HUES48 (cell line): ENCODE measurements around the gene DUS2.
"Not testable (repeated sequence)": the region's sequence is repeated elsewhere in the genome, so short reads cannot be mapped to it uniquely, and the experiment has no call there.

Experiments used
- H3K27ac ChIP-seq: one replicate; pipeline ENCODE4 v1.7.0; 2013; ENCODE audit warnings: low read depth, low read length, inconsistent platforms
- H3K27me3 ChIP-seq: 2 replicates; pipeline ENCODE4 v1.6.1; 2013; ENCODE audit warnings: mild to moderate bottlenecking, low read length; ENCODE audit not compliant: control insufficient read depth, insufficient read depth
- H3K36me3 ChIP-seq: 2 replicates; pipeline ENCODE4 v1.6.1; 2013; ENCODE audit warnings: low read length; ENCODE audit not compliant: control insufficient read depth, insufficient read depth
- H3K4me1 ChIP-seq: 2 replicates; pipeline ENCODE4 v1.6.1; 2013; ENCODE audit warnings: mild to moderate bottlenecking, low read length; ENCODE audit not compliant: control insufficient read depth, insufficient read depth
- H3K4me3 ChIP-seq: 2 replicates; pipeline ENCODE4 v1.5.1; 2013; ENCODE audit warnings: mild to moderate bottlenecking, low read depth, low read length
- H3K9ac ChIP-seq: 2 replicates; pipeline ENCODE4 v1.6.1; 2013; ENCODE audit warnings: mild to moderate bottlenecking, low read depth, low read length, moderate library complexity
- H3K9me3 ChIP-seq: 2 replicates; pipeline ENCODE4 v1.6.1; 2013; ENCODE audit warnings: low read length; ENCODE audit not compliant: control insufficient read depth, insufficient read depth

DUS2 gene

DNA sequence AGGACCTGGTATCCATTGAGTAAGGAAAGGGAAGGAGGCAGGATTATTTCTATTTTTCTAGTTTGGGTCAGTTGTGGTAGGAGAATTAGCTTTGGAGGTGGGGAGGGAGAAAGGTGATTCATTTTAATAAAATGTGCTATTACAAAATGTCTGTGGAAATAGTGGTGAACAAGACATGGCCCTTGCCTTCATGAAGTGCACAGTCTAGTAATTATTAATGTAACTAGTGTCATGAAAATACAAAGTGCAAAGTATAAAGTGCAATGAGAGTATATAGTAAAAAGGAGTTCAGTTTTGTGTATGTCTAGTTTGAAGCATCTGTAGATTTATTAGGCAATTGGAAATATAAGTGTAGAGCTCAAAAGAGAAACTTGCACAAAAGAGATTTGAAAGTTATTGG lies 74.0 kb downstream of the DUS2 start:
- peaks cover 20% of the 10 kb centered on the region for H3K4me1 ChIP-seq
- H3K9ac ChIP-seq, result no peak overlapping the region
- H3K27ac ChIP-seq, result no peak overlapping the region
- H3K4me3 ChIP-seq, result no peak overlapping the region
- no peaks in the 10 kb centered on the region for H3K27me3 ChIP-seq
- no peaks in the 10 kb centered on the region for H3K9me3 ChIP-seq
- no peaks in the 10 kb centered on the region; the same call in 1 of the 2 replicates for H3K36me3 ChIP-seq

DNA sequence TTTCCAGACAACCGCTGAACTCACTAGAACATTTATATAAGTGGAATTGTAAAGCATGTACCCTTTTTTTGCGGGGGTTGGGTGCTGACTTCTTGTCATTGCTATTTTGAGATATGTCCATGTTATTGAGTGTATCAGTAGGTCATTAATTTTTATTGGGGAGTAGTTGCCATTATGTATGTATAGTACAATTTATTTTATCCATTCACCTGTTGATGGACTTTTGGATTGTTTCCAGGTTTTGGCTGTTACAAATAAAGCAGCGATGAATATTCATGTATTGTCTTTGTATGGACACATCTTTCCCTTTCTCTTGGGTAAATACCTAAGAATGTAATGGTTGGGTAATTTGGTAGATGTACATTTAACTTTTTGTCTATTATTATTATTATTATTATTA lies 74.8 kb downstream of the DUS2 start:
- no peak overlapping the region for H3K4me3 ChIP-seq
- no peaks in the 10 kb centered on the region for H3K27me3 ChIP-seq
- H3K9me3 ChIP-seq, result no peaks in the 10 kb centered on the region
- H3K27ac ChIP-seq, result no peak overlapping the region
- no peaks in the 10 kb centered on the region; the same call in 1 of the 2 replicates for H3K36me3 ChIP-seq
- peaks cover 20% of the 10 kb centered on the region for H3K4me1 ChIP-seq
- no peak overlapping the region for H3K9ac ChIP-seq

DNA sequence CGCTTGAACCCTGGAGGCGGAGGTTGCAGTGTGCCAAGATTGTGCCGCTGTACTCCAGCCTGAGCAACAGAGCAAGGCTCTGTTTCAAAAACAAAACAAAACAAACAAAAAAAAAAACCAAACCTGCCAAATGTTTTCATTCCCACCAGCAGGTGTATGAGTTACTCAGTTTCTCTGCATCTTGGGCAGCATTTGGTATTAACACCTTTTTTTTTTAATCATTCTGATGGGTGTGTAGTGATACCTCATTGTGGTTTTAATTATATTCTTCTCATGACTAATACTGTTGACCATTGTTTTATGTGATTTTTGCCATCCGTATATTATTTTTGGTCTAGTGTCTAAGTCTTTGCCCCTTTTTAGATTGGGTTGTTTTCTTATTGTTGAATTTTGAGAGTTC lies 77.4 kb downstream of the DUS2 start:
- Histone ChIP-seq H3K9me3 (no peaks in the 10 kb centered on the region), H3K4me1 (0 out of 2 replicates have a peak, but pooled peaks cover 6% of the 10 kb centered on the region), H3K27ac (no peak overlapping the region), H3K36me3 (no peaks in the 10 kb centered on the region; the same call in 1 of the 2 replicates), H3K27me3 (no peaks in the 10 kb centered on the region), H3K4me3 (no peak overlapping the region), H3K9ac (no peak overlapping the region)

DNA sequence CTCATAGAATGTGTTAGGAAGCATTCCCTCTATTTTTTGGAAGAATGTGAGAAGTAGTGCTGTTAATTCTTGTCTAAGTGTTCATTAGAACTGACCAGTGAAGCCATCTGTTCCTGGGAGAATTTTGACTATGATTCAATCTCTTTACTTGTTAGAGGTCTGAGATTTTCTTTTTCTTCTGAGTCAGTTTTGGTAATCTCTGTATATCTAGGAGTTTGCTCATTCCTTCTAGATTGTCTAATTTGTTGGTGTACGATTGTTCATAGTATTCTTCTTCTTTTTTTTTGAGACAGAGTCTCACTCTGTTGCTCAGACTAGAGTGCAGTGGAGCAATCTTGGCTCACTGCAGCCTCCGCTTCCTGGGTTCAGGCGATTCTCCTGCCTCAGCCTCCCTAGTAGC lies 82.5 kb downstream of the DUS2 start:
- Histone ChIP-seq H3K4me1 (no peaks in the 10 kb centered on the region), H3K4me3 (no peak overlapping the region), H3K36me3 (no peaks in the 10 kb centered on the region), H3K9ac (no peak overlapping the region), H3K27ac (no peak overlapping the region), H3K9me3 (no peaks in the 10 kb centered on the region), H3K27me3 (no peaks in the 10 kb centered on the region)

DNA sequence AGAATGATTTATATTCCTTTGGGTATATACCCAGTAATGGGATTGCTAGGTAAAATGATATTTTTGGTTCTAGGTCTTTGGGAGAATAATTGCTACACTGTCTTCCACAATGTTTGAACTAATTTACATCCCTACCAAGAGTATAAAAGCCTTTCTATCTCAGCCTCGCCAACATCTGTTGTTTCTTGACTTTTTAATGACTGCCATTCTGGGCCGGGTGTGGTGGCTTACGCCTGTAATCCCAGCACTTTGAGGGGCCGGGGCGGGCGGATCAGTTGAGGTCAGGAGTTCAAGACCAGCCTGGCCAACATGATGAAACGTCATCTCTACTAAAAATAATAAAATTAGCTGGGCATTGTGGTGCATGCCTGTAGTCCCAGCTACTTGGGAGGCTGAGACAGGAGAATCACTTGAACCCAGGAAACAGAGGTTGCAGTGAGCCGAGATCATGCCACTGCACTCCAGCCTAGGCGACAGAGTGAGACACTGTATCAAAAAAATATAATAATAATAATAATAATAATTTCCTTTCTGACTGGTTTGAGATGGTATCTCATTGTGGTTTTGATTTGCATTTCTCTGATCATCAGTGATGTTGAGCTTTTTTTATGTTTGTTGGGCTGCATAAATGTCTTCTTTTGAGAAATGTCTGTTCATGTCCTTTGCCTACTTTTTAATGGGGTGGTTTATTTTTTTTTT lies 84.3 kb downstream of the DUS2 start:
- H3K4me1 ChIP-seq, H3K27me3 ChIP-seq, H3K9ac ChIP-seq, H3K4me3 ChIP-seq, H3K36me3 ChIP-seq, H3K9me3 ChIP-seq, H3K27ac ChIP-seq: not testable (repeated sequence)

DNA sequence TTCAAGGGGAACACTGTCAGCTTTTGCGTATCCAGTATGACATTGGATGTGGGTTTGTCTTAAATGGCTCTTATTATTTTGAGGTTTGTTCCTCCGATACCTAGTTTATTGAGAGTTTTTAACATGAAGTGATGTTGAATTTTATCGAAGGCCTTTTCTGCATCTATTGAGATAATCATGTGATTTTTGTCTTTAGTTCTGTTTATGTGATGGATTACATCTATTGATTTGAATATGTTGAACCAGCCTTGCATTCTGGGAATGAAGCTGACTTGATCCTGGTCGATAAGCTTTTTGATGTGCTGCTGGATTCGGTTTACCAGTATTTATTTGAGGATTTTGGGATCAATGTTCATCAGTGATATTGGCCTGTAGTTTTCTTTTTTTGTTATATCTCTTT lies 86.1 kb downstream of the DUS2 start:
- not testable (repeated sequence) for H3K9ac ChIP-seq, H3K9me3 ChIP-seq, H3K4me1 ChIP-seq, H3K4me3 ChIP-seq, H3K27me3 ChIP-seq, H3K36me3 ChIP-seq, H3K27ac ChIP-seq

DNA sequence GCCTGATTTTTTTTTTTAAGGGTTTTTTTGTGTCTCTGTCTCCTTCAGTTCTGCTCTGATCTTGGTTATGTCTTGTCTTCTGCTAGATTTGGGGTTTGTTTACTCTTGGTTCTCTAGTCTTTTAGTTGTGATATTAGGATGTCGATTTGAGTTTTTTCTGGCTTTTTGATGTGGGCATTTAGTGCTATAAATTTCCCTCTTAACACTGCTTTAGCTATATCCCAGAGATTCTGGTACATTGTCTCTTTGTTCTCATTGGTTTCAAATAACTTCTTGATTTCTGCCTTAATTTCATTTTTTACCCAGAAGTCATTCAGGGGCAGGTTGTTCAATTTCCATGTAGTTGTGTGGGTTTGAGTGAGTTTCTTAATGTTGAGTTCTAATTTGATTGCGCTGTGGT lies 87.5 kb downstream of the DUS2 start:
- H3K4me3 ChIP-seq, H3K27me3 ChIP-seq, H3K4me1 ChIP-seq, H3K36me3 ChIP-seq, H3K9ac ChIP-seq, H3K9me3 ChIP-seq, H3K27ac ChIP-seq: not testable (repeated sequence)

DNA sequence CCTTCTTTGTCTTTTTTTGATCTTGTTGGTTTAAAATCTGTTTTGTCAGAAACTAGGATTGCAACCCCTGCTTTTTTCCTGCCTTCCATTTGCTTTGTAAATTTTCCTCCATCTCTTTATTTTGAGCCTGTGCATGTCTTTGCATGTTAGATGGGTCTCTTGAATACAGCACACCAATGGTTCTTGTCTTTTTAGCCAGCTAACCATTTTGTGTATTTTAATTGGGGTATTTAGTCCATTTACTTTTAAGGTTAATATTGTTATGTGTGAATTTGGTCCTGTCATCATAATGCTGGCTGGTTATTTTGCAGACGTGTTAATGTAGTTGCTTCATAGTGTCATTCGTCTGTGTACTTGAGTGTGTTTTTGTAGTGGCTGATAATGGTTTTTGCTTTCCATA lies 88.3 kb downstream of the DUS2 start:
- Histone ChIP-seq H3K27ac (no peak overlapping the region), H3K4me1 (no peaks in the 10 kb centered on the region), H3K9me3 (no peaks in the 10 kb centered on the region), H3K9ac (no peak overlapping the region), H3K36me3 (no peaks in the 10 kb centered on the region), H3K27me3 (no peaks in the 10 kb centered on the region), H3K4me3 (no peak overlapping the region)

DNA sequence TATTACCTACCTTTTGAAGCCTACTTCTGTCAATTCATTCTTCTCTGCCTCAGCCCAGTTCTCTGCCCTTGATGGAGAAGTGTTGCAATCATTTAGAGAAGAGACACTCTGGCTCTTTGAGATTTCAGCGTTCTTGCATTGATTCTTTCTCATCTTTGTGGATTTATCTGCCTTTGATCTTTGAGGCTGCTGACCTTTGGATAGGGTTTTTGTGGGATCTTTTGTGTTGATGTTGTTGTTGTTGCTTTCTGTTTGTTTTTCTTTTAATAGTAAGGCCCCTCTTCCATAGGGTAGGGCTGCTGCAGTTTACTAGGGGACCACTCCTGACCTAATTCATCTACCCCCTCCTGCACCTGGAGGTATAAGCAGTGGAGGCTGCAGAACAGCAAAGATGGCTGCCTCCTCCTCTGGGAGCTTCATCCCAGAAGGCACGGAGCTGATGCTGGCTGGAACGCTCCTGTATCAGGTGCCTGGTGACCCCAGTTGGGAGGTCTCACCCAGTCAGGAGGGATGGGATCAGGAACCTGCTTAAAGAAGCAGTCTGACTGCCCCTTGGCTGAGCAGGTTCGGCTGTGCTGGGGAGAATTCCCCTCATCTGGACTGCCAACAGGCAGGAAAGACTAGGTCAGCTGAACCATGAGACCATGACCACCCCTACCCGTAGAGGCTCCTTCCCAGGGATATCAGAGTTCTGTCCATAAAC lies 90.1 kb downstream of the DUS2 start:
- H3K36me3 ChIP-seq, result no peaks in the 10 kb centered on the region
- no peak overlapping the region for H3K27ac ChIP-seq
- H3K4me1 ChIP-seq, result no peaks in the 10 kb centered on the region
- no peaks in the 10 kb centered on the region for H3K27me3 ChIP-seq
- no peak overlapping the region for H3K4me3 ChIP-seq
- no peaks in the 10 kb centered on the region for H3K9me3 ChIP-seq
- H3K9ac ChIP-seq, result no peak overlapping the region

DNA sequence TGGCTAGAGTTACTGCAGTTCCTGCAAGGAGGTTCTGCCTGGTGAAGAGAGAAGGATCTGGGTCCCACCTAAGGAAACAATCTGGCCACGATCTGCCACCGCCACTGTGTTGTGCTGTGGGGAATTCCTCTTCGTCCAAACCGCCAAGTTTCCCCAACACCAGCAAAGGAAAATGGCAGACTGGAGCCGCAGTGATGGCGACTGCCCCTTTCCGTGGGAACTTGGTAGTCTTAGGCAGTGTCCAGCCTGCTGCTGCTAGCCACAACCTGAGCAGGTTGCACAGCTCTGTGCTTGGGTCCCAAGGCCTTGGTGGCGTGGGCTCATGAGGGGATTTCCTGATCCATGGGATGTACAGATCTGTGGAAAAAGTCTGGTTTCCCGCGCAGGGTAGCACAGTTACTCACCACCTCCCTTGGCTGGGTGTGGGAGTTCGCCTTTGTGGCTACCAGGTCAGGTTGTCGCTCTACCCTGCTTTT lies 90.7 kb downstream of the DUS2 start:
- Histone ChIP-seq H3K9ac (no peak overlapping the region), H3K9me3 (no peaks in the 10 kb centered on the region), H3K4me1 (no peaks in the 10 kb centered on the region), H3K36me3 (no peaks in the 10 kb centered on the region), H3K4me3 (no peak overlapping the region), H3K27ac (no peak overlapping the region), H3K27me3 (no peaks in the 10 kb centered on the region)

DNA sequence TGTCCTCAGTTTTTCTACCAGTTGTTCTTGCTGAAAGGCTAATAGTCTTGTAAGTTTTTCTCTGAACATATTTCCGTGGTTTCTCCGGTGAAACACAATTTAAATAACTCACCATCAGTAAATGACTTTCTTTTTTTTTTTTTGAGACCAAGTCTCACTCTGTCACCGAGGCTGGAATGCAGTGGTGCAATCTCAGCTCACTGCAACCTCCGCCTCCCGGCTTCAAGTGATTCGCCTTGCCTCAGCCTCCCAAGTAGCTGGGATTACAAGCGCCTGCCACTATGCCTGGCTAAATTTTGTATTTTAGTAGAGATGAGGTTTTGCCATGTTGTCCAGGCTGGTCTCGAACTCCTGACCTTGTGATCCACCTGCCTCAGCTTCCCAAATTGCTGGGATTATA lies 91.9 kb downstream of the DUS2 start:
- not testable (repeated sequence) for H3K9ac ChIP-seq, H3K36me3 ChIP-seq, H3K9me3 ChIP-seq, H3K4me1 ChIP-seq, H3K27me3 ChIP-seq, H3K4me3 ChIP-seq, H3K27ac ChIP-seq
